GM10847 (cell line): ENCODE measurements around the gene FETUB.

Source experiments
- POLR2A ChIP-seq: IDR thresholded peaks from 2 replicates; pipeline ENCODE4 v1.6.1; 2011; ENCODE audit not compliant: insufficient read length; ENCODE audit errors: extremely low read depth

The FETUB gene

DNA sequence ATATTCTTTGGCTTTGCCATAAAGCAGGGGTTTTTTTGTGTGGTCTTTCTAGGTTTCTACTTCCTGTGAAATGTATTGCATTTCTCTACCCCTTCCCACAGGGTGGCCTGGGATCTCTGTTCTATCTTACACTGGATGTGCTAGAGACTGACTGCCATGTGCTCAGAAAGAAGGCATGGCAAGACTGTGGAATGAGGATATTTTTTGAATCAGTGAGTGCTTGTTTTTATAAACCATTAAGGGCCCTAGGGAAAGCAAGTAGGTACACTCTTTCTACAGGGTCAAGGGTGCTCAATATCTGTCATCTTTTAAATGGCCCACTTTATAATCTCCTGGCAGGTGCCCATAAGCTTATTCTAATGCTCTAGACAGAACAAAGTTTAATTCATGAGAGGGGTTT lies 730 bp downstream of the FETUB start:
- TF ChIP-seq POLR2A: no peak

DNA sequence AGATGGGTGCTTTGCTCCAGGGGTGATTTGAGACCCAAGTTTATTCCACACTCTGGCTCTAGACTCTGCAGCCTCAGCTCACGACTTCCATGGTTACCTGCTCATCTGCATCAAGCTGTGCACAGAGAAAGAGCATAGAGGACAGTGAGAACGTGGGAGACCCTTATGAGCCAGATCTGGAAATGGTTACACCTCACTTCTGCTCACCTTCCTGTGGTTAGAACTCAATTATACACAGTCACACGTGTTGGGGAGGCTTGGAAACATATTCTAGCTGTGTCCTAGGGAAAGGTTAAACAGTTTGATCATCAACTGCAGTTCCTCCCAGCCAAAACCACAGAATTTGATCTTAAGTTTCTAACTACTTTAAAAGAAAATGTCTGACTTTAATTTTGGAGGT lies 1.8 kb downstream of the FETUB start:
- no peak for TF ChIP-seq POLR2A

DNA sequence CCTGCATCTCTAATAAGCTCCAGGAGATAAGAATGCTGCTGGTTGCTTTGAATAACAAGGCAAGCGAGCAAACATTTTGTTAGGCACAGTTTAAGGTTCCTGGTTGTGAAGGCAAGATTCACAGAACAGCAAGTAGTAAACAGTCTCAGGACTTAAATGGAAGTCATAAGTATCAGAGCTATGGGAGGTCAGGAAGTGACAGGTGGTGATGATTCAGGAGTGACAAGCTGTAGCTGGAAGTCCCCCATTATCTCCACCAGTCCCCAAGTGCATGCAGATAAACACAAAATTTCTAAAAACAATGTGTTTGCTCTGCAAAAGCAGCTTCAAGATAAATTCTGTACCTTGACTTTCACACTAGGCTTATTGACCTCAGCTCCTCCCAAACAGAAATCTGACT lies 3.3 kb downstream of the FETUB start:
- no peak for TF ChIP-seq POLR2A

DNA sequence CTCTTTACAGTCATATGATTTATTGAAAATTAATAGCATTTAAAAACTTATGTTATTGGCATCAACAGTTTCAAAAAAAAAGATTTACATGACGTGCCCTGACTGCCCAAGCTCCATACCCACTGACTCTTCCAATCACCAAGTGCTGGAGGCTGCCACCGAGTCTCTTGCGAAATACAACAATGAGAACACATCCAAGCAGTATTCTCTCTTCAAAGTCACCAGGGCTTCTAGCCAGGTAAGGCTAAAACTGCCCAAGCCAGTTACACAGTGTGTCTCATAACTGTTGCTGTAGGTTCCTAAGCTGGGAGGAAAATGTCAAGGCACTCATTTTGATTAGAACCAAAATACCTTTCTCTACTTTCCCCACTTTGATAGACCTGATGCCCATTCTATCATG lies 4.5 kb downstream of the FETUB start:
- TF ChIP-seq POLR2A: no peak

DNA sequence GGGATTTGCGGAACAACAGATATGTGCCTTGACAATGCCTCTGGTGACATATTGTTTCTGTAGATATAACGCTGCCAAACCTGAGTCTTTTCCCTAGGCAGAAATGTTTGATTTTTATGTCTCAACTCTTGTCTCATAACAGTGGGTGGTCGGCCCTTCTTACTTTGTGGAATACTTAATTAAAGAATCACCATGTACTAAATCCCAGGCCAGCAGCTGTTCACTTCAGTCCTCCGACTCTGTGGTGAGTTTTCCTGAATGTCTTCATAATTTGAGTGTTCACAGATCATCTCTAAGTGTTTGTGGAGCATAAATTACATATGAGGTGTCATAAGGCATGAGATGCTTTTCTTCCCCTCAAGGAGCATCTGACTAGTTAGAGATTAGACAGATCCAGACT lies 5.9 kb downstream of the FETUB start:
- TF ChIP-seq POLR2A: no peak

DNA sequence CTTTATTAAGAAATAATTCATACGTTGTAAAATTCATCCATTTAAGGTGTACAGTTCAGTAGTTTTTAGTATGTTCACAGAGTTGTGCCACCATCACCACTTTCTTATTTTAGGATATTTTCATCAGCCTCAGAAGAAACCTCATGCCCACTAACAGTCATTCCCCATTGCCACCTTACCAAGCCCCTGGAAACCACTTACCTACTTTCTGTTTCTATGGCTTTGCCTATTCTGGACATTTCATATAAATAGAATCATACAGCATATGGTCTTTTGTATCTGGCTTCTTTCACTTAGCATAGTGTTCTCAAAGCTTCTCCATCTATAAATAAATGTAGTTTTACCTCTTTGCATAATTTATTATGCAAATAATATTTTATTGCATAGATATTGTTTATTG lies 6.6 kb downstream of the FETUB start:
- TF ChIP-seq POLR2A: no peak

DNA sequence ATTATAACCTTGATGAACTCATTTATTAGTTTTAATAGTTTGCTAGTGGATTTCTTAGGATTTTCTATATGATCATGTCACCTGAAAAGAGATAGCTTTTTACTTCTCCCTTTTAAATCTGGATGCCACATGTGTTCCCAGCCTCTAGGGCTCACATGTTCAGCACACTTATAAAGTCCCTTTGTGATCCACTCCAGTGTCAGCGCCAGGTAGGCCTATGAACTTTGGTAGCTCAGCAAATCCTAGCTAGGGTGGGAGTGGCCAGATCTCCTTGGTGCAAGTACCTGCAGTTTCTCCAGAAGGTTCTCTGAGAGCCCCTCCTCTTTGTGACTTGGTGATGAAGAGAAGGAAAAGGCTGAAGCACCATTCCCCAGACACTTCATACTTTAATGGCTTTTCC lies 8.7 kb downstream of the FETUB start:
- no peak for TF ChIP-seq POLR2A

DNA sequence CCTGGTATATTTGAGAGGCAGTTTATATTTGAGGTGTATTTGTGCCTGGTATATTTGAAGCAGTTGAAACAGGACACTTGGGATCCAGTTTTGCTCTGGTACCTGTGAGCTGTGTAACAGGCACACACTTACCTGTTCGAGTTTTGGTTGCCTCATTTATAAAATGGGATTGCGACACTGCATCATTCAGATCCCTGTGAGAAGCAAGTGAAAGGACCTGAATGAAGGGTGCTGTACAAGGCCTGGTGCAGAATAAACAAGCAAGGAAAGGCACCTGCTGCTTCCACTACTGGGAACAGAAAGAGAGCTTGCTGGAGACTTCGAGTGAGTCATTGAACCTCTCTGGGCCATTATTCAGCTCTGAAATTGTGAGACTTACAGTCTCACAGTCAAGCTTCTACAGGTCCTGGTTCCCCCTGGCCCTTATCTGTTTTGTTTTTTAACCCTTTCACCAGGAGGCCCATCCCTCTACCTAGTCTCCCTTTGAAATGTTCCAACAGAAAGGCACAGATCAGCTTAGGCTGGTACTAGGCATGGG lies 11.5 kb downstream of the FETUB start:
- TF ChIP-seq POLR2A: no peak

DNA sequence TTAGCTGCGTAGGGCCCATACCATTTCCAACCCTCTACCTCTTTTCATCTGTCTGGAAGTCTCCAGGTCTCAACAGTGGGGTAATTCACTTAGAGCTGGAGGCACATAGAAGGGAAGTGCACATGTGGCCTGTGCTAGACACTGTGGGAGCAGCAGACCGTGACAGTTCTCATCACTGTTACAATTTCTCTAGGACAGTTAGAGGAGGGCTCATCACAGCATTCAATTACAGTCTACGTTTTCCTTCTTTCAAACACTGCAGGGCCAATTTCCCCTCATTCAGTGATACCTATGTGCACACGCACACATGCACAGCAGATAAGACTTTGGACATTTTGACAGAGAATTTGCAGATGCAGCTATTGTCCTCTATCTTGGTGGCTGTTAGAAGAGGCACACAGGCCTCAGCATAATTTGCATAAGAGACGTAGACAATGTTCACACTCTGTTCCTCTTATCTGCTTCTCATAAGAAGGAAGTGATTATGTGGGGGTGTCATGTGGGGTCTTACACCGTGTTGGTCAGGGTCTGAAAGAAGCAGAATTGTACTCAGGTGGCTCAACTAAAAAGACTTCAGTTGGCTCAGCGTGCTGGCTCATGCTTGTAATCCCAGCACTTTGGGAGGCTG lies 13.0 kb downstream of the FETUB start:
- TF ChIP-seq POLR2A: no peak

DNA sequence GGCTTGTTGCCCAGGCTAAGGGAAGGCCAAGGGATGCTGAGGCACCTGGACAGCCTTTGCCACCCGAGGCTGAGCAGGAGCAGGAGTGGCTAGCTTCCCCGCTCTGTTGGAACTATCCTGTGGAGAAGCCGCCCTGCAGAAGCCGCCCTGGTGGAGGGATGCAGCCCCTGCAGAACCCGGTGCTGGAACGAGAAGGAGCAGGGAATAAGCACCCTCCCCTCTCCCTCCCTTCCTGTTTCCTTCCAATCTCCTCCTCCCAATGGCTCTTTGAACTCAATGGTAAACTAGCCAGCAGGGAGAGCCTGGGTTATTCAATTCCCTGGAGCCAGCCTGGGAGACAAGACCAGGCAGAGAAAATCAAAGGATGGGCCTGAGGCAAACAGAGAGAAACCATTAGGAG lies 13.8 kb downstream of the FETUB start:
- TF ChIP-seq POLR2A: no peak

DNA sequence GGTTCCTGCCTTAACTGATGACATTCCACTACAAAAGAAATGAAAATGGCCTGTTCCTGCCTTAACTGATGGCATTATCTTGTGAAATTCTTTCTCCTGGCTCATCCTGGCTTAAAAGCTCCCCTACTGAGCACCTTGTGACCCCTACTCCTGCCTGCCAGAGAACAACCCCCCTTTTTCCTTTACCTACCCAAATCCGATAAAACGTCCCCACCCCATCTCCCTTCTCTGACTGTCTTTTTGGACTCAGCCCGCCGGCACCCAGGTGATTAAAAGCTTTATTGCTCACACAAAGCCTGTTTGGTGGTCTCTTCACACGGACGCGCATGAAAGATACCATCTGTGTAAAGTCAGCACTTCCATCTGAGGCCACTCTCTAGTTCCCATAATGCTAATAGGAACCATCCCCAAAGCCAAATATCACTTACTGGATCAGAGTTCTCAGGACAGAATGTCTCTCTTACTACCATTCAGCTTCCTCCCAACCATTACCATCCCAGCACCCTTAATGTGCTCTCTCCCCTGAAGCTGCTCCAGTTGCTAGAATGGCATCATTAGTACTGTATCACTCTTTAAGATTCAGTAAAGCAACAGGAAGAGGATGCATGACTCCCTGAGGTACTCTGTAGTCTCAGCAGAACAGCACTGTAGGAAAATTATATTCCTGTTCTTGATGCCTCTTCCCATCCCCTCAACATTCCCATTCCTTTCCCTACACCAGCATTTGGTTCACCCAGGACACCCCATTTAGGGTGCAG lies 23.3 kb downstream of the FETUB start:
- TF ChIP-seq POLR2A: no peak

DNA sequence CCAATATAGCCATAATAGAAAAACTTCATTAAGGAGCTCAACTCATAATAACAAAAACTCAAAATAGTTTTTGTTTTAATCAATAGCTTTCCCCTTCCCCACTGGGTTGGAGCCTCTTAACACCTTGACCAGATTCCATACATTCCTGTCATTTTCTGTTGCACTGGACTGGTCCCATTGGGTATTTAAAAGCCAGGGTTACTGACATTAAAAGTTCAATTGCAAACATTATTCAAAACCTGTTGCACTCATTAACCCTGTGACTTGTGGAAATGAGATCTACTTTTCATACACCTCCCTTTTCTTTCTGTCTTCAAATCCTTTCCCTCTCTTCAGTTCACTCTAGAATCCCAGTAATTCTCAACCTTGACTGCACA lies 23.9 kb downstream of the FETUB start:
- no peak for TF ChIP-seq POLR2A

DNA sequence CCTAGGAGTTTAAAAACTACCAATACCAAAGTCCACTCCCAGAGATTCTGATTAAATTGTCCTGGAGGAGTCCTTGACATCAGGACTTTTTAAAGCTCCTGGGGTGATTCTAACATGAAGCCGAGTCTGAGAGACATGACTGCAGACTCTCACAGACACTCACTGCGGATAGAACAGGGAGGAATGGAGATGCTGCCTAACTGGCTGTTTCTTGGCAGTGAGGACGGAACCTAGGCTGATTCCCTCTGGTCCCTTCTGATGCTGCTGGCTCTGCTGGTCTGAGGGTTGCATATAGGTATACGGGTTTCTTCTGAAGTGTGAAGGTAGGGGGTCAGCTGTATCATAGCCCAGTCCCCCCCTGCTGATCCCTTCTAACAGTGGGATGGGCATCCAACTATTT lies 24.3 kb downstream of the FETUB start:
- TF ChIP-seq POLR2A: no peak

DNA sequence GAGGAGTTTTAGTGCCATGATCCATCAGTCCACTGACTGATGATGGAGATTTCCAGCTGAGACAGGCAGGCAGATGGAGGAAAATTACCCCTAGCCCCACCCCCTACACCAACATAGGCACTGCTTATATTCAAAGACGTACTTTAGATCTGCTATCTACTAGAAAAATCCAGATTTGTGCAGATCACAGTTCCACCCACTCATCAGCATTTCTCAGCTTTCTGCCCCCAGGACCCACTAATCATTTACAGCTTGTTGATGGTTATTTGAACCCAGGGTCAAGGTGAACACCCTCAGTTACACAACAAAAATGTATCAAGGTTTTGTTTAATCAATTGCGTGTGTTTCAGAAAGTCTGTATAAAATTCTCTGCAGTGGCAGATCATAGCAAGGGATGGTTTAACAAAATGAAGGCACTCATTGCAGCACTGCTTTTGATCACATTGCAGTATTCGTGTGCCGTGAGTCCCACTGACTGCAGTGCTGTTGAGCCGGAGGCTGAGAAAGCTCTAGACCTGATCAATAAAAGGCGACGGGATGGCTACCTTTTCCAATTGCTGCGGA lies 25.5 kb downstream of the FETUB start, which contains the start of gene HRG:
Gene HRG (plus strand): TSS at position 390 of the 564 bp plus-strand sequence. CDS start 18 bp downstream, at position 408.
- TF ChIP-seq POLR2A: no peak

DNA sequence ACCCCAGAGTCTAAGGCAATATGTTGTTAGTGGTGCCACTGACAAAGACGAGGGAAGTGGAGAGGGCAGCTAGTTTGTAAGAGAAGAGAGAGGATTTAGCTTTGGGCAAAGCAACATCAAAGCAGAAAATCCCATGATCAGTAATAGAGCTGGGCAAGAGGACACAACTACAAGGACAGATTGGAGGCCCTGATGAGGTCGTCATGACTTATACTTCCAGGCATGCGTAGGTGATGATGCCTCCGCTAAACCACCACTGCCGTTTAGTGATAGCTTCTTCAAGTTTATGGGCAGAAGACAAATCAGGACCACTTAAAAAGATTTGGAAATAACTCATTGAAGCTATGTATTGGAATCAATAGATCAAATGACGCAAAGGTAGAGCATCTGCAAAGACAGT lies 28.2 kb downstream of the FETUB start:
- no peak for TF ChIP-seq POLR2A

DNA sequence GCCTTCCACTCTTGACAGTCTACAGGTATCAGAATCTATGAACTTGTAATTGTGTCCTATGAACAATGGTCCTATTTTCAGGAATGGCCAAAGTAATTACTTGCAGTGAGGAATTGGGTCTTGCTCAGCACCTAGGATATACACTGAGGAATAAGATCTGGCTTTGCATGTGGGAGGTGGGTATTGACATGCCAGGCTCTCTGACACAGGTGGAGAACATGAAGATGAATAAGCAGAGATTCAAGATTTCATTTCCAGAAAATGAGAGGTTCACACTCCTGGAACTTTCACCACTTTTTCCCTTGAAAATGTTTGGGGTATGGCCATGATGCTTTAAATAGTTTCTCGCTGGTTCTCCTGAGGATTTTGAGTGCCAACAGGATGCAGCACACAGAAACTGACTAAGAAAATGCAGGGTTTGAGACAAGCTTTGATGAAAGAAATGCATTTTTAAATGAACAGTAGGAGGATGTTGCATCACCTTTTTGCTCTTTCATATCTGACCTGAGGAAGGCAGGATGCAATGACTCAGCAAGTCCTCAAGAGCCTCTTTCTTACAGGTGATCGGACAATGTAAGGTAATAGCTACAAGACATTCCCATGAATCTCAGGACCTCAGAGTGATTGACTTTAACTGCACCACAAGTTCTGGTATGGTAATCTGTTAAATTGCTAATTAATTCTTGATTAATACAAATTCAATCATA lies 29.3 kb downstream of the FETUB start:
- TF ChIP-seq POLR2A: no peak

DNA sequence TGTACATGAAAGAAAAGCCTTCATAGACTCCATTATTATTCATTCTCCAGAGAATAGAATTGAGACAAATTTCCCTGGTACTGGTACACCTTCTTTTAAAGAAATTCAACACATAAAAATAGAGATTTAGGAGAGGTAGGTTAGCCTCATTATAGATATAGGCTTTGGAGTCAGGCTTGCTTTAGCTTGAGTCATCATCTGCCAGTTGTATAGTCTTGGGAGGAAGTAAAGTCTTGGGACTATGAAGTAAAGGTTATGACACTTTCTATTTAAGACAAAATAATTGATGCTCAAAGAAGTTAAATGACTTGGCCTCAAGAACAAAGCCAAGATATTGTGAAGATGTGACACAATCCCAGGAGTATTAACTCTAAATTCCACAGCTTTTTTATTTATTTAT lies 30.0 kb downstream of the FETUB start:
- no peak for TF ChIP-seq POLR2A
